Measurements from ENCODE around the gene GALNT18.

DNA sequence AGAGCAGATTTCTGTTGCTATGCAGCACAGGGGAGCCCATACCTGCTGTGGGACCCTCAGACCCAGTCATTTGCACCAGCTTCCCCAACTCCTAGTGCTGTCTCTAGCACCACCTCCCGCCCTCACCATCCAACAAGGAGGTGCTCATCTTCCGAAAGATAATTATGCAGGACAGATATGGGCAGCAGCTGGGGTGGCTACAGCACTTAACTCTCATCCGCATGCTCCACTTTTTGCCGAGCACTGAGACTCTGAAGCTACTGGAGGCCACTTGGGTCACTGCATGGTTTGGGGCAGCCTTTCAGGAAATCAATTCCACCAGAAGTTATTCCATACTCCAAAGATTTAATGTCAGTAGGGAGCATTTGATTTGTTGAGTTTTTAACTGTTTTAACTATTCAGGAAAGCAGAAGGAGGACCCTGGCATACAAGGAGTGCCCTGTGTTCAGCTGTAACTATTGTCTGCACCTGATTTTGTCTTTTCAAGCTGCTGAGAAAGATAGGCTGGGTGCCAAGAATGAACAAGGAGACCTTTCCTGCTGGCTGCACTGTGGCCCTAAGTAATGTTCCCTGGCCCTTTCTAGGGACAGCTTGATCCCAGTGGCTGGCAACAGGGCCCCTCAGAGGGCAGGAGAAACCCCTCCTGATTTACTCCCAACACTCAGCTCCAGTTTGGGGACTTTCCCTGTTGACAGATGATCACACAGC, 201.5 kb downstream of the GALNT18 start:
- TF ChIP-seq CTCF (conservative IDR thresholded peaks at IDR 0.05; ENCODE audit: low read depth in 2 of 2) (no peak), POLR2AphosphoS5 (IDR thresholded peaks at IDR 0.05; ENCODE audit: low read depth) (no peak), EZH2 (IDR thresholded peaks at IDR 0.05; ENCODE audit: low read depth, unreplicated experiment) (no peak), ZNF114 (CRISPR knock-in tag; IDR thresholded peaks at IDR 0.05) (no peak), EZH2phosphoT487 (IDR thresholded peaks at IDR 0.05; ENCODE audit: unreplicated experiment) (no peak)
- TF ChIP-seq, protein P1, sequence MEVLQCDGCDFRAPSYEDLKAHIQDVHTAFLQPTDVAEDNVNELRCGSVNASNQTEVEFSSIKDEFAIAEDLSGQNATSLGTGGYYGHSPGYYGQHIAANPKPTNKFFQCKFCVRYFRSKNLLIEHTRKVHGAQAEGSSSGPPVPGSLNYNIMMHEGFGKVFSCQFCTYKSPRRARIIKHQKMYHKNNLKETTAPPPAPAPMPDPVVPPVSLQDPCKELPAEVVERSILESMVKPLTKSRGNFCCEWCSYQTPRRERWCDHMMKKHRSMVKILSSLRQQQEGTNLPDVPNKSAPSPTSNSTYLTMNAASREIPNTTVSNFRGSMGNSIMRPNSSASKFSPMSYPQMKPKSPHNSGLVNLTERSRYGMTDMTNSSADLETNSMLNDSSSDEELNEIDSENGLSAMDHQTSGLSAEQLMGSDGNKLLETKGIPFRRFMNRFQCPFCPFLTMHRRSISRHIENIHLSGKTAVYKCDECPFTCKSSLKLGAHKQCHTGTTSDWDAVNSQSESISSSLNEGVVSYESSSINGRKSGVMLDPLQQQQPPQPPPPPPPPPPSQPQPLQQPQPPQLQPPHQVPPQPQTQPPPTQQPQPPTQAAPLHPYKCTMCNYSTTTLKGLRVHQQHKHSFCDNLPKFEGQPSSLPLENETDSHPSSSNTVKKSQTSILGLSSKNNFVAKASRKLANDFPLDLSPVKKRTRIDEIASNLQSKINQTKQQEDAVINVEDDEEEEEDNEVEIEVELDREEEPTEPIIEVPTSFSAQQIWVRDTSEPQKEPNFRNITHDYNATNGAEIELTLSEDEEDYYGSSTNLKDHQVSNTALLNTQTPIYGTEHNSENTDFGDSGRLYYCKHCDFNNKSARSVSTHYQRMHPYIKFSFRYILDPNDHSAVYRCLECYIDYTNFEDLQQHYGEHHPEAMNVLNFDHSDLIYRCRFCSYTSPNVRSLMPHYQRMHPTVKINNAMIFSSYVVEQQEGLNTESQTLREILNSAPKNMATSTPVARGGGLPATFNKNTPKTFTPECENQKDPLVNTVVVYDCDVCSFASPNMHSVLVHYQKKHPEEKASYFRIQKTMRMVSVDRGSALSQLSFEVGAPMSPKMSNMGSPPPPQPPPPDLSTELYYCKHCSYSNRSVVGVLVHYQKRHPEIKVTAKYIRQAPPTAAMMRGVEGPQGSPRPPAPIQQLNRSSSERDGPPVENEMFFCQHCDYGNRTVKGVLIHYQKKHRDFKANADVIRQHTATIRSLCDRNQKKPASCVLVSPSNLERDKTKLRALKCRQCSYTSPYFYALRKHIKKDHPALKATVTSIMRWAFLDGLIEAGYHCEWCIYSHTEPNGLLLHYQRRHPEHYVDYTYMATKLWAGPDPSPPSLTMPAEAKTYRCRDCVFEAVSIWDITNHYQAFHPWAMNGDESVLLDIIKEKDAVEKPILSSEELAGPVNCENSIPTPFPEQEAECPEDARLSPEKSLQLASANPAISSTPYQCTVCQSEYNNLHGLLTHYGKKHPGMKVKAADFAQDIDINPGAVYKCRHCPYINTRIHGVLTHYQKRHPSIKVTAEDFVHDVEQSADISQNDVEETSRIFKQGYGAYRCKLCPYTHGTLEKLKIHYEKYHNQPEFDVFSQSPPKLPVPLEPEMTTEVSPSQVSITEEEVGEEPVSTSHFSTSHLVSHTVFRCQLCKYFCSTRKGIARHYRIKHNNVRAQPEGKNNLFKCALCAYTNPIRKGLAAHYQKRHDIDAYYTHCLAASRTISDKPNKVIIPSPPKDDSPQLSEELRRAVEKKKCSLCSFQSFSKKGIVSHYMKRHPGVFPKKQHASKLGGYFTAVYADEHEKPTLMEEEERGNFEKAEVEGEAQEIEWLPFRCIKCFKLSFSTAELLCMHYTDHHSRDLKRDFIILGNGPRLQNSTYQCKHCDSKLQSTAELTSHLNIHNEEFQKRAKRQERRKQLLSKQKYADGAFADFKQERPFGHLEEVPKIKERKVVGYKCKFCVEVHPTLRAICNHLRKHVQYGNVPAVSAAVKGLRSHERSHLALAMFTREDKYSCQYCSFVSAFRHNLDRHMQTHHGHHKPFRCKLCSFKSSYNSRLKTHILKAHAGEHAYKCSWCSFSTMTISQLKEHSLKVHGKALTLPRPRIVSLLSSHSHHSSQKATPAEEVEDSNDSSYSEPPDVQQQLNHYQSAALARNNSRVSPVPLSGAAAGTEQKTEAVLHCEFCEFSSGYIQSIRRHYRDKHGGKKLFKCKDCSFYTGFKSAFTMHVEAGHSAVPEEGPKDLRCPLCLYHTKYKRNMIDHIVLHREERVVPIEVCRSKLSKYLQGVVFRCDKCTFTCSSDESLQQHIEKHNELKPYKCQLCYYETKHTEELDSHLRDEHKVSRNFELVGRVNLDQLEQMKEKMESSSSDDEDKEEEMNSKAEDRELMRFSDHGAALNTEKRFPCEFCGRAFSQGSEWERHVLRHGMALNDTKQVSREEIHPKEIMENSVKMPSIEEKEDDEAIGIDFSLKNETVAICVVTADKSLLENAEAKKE (CRISPR knock-in tag; IDR thresholded peaks at IDR 0.05) = no peak
- TF ChIP-seq, protein P2, sequence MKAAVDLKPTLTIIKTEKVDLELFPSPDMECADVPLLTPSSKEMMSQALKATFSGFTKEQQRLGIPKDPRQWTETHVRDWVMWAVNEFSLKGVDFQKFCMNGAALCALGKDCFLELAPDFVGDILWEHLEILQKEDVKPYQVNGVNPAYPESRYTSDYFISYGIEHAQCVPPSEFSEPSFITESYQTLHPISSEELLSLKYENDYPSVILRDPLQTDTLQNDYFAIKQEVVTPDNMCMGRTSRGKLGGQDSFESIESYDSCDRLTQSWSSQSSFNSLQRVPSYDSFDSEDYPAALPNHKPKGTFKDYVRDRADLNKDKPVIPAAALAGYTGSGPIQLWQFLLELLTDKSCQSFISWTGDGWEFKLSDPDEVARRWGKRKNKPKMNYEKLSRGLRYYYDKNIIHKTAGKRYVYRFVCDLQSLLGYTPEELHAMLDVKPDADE (IDR thresholded peaks at IDR 0.05) = no peak
